GM12872 (cell line): ENCODE measurements around the gene RRH.

ENCODE experiments used
- TF ChIP-seq, protein P1 (sequence below): IDR thresholded peaks from 3 replicates; pipeline ENCODE4 v1.5.1; 2011; ENCODE audit warnings: low read depth, mild to moderate bottlenecking, low read length, moderate library complexity; ENCODE audit not compliant: insufficient read depth

RRH gene

DNA sequence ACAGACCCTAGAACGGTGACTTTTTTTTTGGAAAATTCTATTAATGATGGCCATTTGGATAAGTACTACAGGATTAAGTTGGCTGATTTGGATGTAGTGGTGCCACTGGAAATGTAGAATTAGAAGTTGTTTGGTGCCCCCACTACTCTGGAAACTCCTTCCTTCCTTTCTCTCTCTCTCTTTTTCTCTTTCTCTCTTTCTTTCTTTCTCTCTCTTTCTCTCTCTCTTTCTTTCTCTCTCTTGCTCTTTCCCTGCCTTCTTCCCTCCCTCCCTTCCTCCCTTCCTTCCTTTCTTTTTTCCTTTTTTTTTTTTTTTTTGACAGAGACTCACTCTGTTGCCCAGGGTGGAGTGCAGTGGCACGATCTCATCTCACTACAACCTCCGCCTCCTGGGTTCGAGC, 9.5 kb upstream of the RRH start:
- TF ChIP-seq, protein P1, sequence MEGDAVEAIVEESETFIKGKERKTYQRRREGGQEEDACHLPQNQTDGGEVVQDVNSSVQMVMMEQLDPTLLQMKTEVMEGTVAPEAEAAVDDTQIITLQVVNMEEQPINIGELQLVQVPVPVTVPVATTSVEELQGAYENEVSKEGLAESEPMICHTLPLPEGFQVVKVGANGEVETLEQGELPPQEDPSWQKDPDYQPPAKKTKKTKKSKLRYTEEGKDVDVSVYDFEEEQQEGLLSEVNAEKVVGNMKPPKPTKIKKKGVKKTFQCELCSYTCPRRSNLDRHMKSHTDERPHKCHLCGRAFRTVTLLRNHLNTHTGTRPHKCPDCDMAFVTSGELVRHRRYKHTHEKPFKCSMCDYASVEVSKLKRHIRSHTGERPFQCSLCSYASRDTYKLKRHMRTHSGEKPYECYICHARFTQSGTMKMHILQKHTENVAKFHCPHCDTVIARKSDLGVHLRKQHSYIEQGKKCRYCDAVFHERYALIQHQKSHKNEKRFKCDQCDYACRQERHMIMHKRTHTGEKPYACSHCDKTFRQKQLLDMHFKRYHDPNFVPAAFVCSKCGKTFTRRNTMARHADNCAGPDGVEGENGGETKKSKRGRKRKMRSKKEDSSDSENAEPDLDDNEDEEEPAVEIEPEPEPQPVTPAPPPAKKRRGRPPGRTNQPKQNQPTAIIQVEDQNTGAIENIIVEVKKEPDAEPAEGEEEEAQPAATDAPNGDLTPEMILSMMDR = no peak

DNA sequence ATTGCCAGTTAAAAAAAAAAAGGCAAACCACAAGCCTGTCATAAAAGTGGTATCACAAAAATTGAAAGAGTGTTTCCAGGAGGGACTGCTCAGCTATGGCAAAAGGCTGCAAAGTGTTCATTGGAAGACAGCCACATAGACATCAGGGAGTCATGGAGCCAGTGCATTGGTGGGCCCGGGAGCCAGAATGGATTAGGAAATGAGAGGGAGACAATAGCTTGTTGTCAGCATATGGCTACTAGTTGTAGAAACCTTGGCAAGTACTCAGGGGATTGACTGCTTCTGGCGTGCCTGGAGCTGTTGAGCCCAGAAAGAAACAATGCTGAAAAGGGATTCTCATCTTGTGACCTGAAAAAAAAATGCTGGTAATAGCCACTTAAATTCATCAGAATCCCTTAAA, 7.2 kb upstream of the RRH start:
- TF ChIP-seq, protein P1 = no peak

DNA sequence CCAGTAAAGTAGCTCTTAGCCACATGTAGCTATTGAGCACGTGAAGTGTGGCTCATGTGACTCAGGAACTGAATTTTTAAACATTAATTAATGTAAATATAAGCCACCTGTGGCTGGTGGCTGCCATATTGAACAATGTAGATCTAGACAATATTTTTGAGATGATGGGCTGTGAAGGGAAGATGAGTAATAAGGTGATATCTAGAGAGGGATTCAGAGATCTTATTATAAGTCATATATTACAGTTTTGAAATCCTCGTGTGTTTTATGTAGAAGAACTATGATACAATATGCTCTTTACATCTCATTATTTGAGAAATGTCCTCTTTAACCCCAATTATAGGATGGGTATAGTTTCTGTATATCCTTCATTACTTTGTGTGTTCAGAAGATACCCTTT, 6.6 kb upstream of the RRH start:
- TF ChIP-seq, protein P1 = no peak

DNA sequence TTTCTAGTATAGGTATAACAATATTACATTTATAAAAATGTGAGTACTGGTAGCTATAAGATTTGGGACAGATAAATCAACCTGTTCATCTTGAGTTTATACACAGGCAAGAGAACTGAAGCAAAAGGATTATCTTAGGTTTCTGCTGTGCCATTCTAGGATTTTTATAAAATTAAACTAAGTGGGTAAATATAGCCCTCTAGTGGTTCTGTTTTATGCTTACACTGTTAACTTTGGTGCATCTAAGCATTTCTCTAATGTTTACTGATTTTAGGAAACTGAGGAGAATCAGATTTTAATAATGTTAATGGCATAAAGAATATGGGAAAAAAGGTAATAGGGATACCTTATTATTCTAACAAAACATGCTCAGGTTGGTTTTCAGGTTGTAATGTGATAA, 1.1 kb upstream of the RRH start:
- TF ChIP-seq, protein P1 = peak; percentile 39; the same call in 2 of the 3 replicates

DNA sequence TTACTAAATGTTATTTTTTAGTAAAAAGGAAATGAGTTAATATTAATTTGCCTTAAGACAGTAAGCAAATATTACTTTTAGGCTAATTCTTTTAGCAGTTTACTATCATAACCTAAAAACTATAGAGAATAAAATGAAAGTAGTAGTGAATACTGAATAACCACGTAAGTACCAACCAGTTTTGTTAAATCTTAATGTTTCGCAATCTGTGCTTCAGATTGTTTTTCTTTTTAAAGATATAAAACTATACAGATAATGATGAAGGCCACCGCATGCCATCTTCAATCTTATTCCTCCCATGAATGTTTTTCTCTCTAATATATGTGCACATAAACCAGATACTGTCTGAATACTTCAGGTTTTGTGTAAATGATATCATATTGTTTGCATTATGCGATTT, 6.0 kb downstream of the RRH start:
- TF ChIP-seq, protein P1 = no peak

DNA sequence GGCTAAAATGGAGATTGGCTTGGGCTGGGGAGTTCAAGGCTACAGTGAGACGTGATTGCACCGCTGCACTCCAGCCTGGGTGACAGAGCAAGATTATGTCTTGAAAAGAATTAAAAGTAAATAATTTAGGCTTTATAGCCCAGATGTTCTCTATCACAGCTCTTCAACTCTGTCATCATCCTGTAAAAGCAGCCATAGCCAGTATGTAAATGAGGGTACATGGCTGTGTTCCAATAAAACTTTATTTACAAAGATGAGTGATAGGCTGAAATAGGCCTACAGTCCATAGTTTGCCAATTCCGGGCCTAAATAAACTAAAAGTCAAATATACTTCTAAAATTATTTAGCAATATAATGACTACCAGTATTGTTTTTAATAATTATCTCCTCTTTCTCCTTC, 9.2 kb downstream of the RRH start:
- TF ChIP-seq, protein P1 = no peak

DNA sequence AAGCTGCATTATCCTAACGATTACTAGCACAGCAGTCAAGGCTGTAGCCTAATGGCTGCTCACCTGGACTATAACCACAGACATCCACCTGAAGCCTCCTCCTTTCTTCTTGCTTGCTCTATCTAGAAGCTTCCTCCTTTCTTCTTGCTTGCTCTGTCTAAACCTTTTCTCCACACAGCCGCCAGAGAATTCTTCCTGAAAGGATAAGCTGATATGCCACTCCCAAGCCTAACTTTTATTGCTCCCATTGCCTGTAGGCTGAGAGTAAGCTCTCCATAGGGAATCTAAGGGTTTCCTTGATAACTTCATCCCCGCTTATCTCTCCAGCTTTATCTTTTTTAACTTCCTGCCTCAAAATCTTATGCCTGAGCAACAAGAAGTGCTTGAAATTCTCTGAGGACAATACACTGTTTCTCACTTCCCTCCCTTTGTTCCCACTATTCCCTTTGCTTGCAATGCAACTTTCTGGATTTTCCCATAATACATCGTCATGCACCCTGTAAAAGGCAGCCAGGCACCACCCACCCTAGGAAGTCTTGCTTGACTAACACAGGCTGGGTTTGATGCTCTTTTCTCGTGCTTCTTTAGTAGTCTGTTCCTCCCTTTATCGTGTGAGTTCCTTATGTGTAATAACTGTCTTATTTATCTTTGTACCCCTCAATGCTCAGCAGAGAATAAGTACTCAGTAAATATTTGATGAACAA, 18.8 kb downstream of the RRH start:
- TF ChIP-seq, protein P1 = no peak

DNA sequence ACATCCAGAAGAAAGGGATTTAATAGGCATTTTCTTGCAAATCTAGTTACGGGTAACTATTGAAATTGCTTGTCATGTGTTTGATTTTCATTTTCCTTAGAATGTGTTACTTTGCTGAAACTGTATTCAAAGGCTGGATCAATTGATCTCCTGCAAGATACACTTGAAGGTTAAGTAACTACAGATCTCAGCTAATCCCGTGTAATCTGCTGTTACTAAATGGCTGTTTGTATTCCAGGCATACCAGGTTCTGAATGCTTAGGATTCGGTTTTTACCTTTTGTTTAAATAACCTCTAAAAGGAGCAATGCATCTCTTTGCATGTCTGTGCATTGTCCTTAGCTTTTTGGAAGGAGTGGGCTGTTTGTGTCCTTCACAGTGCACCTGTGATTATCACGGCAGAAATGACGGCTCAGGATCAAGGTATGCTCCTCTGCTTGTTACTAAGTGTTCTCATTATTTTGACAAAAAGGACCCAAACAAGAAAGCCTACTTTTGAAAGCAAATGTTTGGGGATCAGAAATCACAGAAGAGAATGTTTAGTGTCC, 20.2 kb downstream of the RRH start, which contains the start of gene LRIT3:
Gene LRIT3, plus strand, starts transcription at position 212 of the 547 bp plus-strand sequence. Its CDS starts 95 bp downstream, at position 307.
- TF ChIP-seq, protein P1 = no peak
